BLaER1 treated with 17β-estradiol and CSF1 and Interleukin-3, amounts not matched to agents 10 nM and 100 nM (cell line): Measurements from ENCODE around the gene TTC7B.
"Not testable (repeated sequence)": the region's sequence is repeated elsewhere in the genome, so short reads cannot be mapped to it uniquely, and the experiment has no call there.

Experiments used
- H3K27ac ChIP-seq, 11 experiments: shearing (Covaris generic); formaldehyde crosslinking; 2 replicates each; pipeline ENCODE4 v1.8.1; 2022
- H3K27me3 ChIP-seq, 11 experiments: shearing (Covaris generic); formaldehyde crosslinking; 2 replicates each; pipeline ENCODE4 v1.8.1; 2022
- H3K36me3 ChIP-seq, 11 experiments: shearing (Covaris generic); formaldehyde crosslinking; 2 replicates each; pipeline ENCODE4 v1.8.1; 2022
- H3K4me1 ChIP-seq, 10 experiments: shearing (Covaris generic); formaldehyde crosslinking; 2 replicates each; pipeline ENCODE4 v1.8.1; 2022
- H3K4me2 ChIP-seq, 11 experiments: shearing (Covaris generic); formaldehyde crosslinking; 2 replicates each; pipeline ENCODE4 v1.8.1; 2022
- H3K4me3 ChIP-seq, 10 experiments: shearing (Covaris generic); formaldehyde crosslinking; 2 replicates each; pipeline ENCODE4 v1.8.1; 2022
- H3K9ac ChIP-seq, 11 experiments: shearing (Covaris generic); formaldehyde crosslinking; 2 replicates each; pipeline ENCODE4 v1.8.1; 2022
- H3K9me3 ChIP-seq, 11 experiments: shearing (Covaris generic); formaldehyde crosslinking; replicated peaks in 1 of 11; 2 replicates each; pipeline ENCODE4 v1.8.1; 2022
- H4K20me1 ChIP-seq, 11 experiments: shearing (Covaris generic); formaldehyde crosslinking; 2 replicates each; pipeline ENCODE4 v1.8.1; 2022
- Cebpa-rat ChIP-seq, 11 experiments: shearing (Covaris generic); IDR thresholded peaks; 2 replicates each; pipeline ENCODE4 v1.8.1; 2022

TTC7B gene

GRCh38 chr14:90848944-90849731, 32.9 kb upstream of the TTC7B start:
- Histone ChIP-seq H3K4me2 (no peak overlapping the region), H4K20me1 (no peaks in the 10 kb centered on the region), H3K4me1 (peaks cover 0 to 10% (median 0%) of the 10 kb centered on the region in 10 experiments; a peak in 4 of 20 replicates), H3K9ac (no peak overlapping the region), H3K27me3 (no peaks in the 10 kb centered on the region), H3K36me3 (no peaks in the 10 kb centered on the region), H3K4me3 (no peak overlapping the region), H3K9me3 (no peaks in the 10 kb centered on the region), H3K27ac (no peak overlapping the region)
- no peak for TF ChIP-seq Cebpa-rat (IDR thresholded peaks at IDR 0.05)

DNA sequence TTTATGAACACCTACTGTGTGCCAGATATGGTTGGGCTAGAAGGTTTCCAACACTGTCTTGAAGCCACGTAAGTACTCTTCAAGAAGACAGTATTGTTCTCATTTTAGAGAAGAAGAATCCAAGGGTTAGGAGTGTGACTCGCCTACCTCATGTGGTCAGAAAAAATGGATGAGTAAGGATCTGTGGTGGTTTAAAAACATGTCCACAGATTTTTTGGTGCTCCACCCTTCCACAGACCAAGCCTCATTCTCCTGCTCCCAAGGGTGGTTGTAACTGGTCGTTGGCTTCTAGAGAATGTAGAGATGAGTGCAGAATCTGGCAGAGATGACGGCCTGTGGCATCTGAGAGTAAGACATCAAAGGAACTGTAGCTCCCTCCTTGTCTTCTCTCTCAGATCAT, 30.3 kb upstream of the TTC7B start:
- Histone ChIP-seq H3K27ac (no peak overlapping the region), H3K27me3 (no peaks in the 10 kb centered on the region), H3K4me2 (peak overlapping the region in 3 of 11 experiments; percentile 24 to 50 (median 28); a peak in 5 of 22 replicates), H3K36me3 (no peaks in the 10 kb centered on the region), H4K20me1 (no peaks in the 10 kb centered on the region), H3K9ac (no peak overlapping the region), H3K4me1 (peaks cover 7 to 21% (median 11%) of the 10 kb centered on the region in 10 experiments; a peak in 19 of 20 replicates), H3K9me3 (no peaks in the 10 kb centered on the region), H3K4me3 (no peak overlapping the region)
- TF ChIP-seq Cebpa-rat (IDR thresholded peaks at IDR 0.05), result no peak

DNA sequence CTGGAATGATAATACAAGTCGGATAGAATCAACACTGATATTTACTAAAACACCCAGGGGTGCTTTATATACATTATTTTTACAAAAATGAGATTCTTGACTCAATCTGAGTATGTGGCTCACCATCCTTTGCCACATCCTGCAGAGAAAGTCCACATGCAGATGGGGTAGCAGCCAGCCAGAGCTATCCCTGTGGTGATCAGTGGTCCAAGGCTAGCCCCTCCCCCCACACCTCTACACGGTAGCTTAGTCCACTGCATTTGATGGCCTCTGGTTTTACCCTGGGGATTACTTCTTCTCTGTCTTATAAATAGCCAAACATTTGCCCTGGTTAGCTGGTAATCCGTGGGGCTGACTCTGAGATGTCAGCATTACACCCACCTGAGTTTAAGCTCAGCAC, 28.1 kb upstream of the TTC7B start:
- Histone ChIP-seq H3K9ac (no peak overlapping the region), H3K27ac (no peak overlapping the region), H3K4me3 (no peak overlapping the region), H3K27me3 (no peaks in the 10 kb centered on the region), H3K9me3 (no peaks in the 10 kb centered on the region), H3K4me1 (peaks cover 7 to 34% (median 11%) of the 10 kb centered on the region in 10 experiments; a peak in 19 of 20 replicates), H3K36me3 (no peaks in the 10 kb centered on the region), H4K20me1 (no peaks in the 10 kb centered on the region), H3K4me2 (no peak overlapping the region)
- no peak for TF ChIP-seq Cebpa-rat (IDR thresholded peaks at IDR 0.05)

- H3K4me2 ChIP-seq, result peak overlapping the region in 9 of 11 experiments; percentile 25 to 56 (median 45); a peak in 17 of 22 replicates
- H3K36me3 ChIP-seq, result no peaks in the 10 kb centered on the region
- H3K4me3 ChIP-seq, result no peak overlapping the region
These were observed 26.5 kb upstream of the TTC7B start for GRCh38 chr14:90842726-90843125.

DNA sequence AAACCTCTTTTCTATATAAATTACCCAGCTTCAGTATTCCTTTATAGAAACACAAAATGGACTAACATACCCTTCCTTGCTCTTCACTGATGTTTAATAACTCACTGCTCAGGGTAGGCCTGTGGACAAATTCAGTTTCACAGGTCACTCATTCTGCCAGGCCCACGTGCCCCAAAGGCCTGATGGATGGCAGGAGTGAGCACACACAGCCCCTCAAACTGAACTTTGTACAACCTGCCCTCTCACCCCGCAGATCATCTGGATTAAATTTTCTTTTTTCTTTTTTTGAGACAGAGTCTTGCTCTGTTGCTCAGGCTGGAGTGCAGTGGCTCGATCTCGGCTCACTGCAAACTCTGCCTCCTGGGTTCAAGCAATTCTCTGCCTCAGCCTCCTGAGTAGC, 24.4 kb upstream of the TTC7B start:
- not testable (repeated sequence) for H3K4me2 ChIP-seq, H3K9ac ChIP-seq, H3K27ac ChIP-seq, H3K27me3 ChIP-seq, H3K36me3 ChIP-seq, H3K4me3 ChIP-seq, H4K20me1 ChIP-seq, H3K9me3 ChIP-seq
- H3K4me1 ChIP-seq, result peaks cover 21 to 60% (median 25%) of the 10 kb centered on the region in 10 experiments

More at GRCh38 chr14:90842726-90843125, 26.5 kb upstream of the TTC7B start:
- no peak for TF ChIP-seq Cebpa-rat (IDR thresholded peaks at IDR 0.05)
- H3K4me1 ChIP-seq, result peaks cover 7 to 50% (median 11%) of the 10 kb centered on the region in 10 experiments; a peak in 19 of 20 replicates
- H3K27ac ChIP-seq, result no peak overlapping the region
- no peaks in the 10 kb centered on the region for H3K27me3 ChIP-seq
- H3K9me3 ChIP-seq, result no peaks in the 10 kb centered on the region
- no peak overlapping the region for H3K9ac ChIP-seq
- H4K20me1 ChIP-seq, result no peaks in the 10 kb centered on the region

- peak overlapping the region in 2 of 11 experiments; percentile 62 to 70; a peak in 4 of 22 replicates for H3K4me2 ChIP-seq
- H3K4me3 ChIP-seq, result no peak overlapping the region
- H3K9me3 ChIP-seq, result no peaks in the 10 kb centered on the region
- H3K9ac ChIP-seq, result 0 out of 22 replicates have a peak overlapping the region, but pooled peaks of 1 of the 11 experiments have one; percentile 33
- no peaks in the 10 kb centered on the region for H4K20me1 ChIP-seq
- no peak for TF ChIP-seq Cebpa-rat (IDR thresholded peaks at IDR 0.05)
- peaks cover 21 to 61% (median 25%) of the 10 kb centered on the region in 10 experiments for H3K4me1 ChIP-seq
- H3K27ac ChIP-seq, result peak overlapping the region in 2 of 11 experiments; percentile 68 to 71; a peak in 3 of 22 replicates
- no peaks in the 10 kb centered on the region for H3K36me3 ChIP-seq
- H3K27me3 ChIP-seq, result no peaks in the 10 kb centered on the region
These were observed 23.6 kb upstream of the TTC7B start for GRCh38 chr14:90839889-90840266.

DNA sequence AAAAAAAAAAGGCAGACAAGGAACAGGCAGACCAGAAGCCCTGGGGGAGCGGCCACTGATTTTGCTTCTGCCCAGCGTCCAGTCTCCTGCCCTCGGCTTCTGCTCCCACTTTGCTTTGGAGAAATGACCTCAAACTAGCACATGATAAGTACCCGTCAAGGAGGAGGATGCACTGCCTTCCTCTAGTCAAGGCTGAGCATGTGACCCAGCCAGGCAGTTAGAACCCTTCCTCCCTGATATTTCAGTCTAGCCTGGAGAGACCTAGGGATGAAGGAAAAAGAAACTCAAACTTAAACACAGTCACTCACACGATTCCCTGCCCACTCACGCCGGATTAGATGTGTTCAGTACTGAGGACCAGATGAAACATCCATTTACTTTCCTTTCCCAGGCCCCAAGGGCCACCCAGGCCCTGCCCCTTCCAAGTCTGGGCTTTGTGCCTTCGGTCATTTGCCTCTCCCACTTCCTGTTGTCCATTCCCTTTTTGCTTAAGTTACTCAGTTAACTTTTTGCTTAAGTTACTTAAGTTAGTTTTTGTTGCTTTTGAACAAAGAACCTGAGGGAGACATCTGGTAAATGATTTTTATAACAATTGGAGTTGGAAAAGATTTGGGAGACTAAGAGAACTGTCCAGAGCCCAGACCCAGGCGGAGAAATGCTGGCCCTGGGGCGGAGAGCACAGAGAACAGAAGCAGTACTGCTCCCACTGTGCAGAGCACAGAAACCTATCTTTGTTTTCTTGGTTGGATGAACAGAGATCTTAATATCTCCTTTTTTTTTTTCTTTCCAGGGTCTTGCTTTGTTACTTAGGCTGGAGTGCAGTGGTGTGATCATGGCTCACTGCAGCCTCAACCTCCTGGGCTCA, 23.0 kb upstream of the TTC7B start:
- peak overlapping the region in 2 of 11 experiments; percentile 33 to 46; a peak in 2 of 22 replicates for H3K9ac ChIP-seq
- H3K27ac ChIP-seq, result peak overlapping the region in 2 of 11 experiments; percentile 68 to 71; a peak in 3 of 22 replicates
- peaks cover 21 to 61% (median 25%) of the 10 kb centered on the region in 10 experiments for H3K4me1 ChIP-seq
- no peaks in the 10 kb centered on the region for H3K36me3 ChIP-seq
- H3K4me3 ChIP-seq, result no peak overlapping the region
- H3K27me3 ChIP-seq, result no peaks in the 10 kb centered on the region
- no peak for TF ChIP-seq Cebpa-rat (IDR thresholded peaks at IDR 0.05)
- no peaks in the 10 kb centered on the region for H4K20me1 ChIP-seq
- peak overlapping the region in 2 of 11 experiments; percentile 62 to 70; a peak in 5 of 22 replicates for H3K4me2 ChIP-seq
- no peaks in the 10 kb centered on the region for H3K9me3 ChIP-seq

- H3K9me3 ChIP-seq, H3K9ac ChIP-seq, H4K20me1 ChIP-seq, H3K4me3 ChIP-seq, H3K36me3 ChIP-seq, H3K27me3 ChIP-seq: not testable (repeated sequence)
- Histone ChIP-seq H3K27ac (peak overlapping the region in 2 of 11 experiments; percentile 68 to 71; a peak in 3 of 22 replicates), H3K4me2 (peak overlapping the region in 2 of 11 experiments; percentile 62 to 70; a peak in 4 of 22 replicates), H3K4me1 (peaks cover 21 to 61% (median 25%) of the 10 kb centered on the region in 10 experiments)
These were observed 22.3 kb upstream of the TTC7B start for GRCh38 chr14:90838531-90838930.

DNA sequence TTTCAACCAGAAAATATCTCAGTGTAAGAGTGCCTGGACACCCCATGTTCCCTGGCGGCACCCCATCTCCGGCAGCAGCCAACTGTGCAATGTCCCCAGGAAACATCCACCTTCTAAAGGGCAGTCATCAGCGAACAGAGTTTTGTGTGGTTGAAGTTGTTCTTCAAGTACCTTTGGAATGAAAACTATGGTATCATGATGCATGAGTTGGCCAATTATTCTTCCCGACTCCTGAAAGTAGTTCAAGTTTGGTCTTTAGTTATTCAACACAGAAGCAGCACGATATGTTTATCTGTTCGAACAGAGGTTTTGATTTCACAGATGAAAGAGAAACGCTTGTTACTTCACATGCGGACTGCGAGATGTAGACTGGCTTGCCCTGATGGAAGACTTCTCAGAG, 21.1 kb upstream of the TTC7B start:
- TF ChIP-seq Cebpa-rat (IDR thresholded peaks at IDR 0.05), result no peak
- Histone ChIP-seq H3K4me1 (peaks cover 13 to 50% (median 14%) of the 10 kb centered on the region in 10 experiments), H3K4me3 (no peak overlapping the region), H3K4me2 (peak overlapping the region in 2 of 11 experiments; percentile 76 to 88; a peak in 2 of 22 replicates), H3K27me3 (no peaks in the 10 kb centered on the region), H3K27ac (no peak overlapping the region; a peak in 1 of 22 replicates), H4K20me1 (no peaks in the 10 kb centered on the region), H3K9ac (no peak overlapping the region), H3K9me3 (no peaks in the 10 kb centered on the region), H3K36me3 (no peaks in the 10 kb centered on the region)
